SH-SY5Y (cell line): ENCODE results near the gene IRF7.

Source experiments
- GATA2 ChIP-seq: IDR thresholded peaks from 2 replicates; pipeline ENCODE4 v1.6.1; 2011; ENCODE audit warnings: mild to moderate bottlenecking, low read depth, low read length
- GATA3 ChIP-seq: IDR thresholded peaks from 2 replicates; pipeline ENCODE4 v1.6.1; 2011; ENCODE audit warnings: low read depth, mild to moderate bottlenecking, low read length, moderate library complexity

DNA sequence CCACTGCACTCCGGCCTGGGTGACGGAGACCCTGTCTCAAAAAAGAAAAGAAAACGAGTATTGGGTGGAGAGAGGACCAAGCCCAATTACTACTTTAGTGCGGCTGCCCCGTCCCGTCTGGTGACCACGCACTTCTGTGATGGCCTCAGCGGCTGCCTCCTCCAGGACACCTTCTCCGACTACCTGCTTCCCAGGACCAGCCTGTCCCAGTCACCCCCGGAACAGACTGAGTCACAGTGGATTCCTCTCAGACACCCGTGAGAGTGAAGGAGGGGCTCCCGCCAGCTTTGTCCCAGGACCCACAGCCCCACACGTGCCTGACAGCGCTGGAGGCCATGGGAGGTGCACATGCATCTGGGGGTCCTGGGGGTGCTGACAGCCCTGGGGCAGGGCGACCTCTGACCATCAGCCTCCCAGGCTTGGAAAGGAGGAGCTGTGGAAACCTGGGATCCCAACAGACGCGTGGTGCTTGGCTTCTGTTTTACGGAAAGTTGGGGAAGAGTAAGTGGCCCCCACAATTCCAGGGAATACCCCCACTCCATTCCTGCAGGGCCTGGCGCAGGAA, 26.1 kb upstream of the IRF7 start:
- TF ChIP-seq GATA3, result no peak
- no peak for TF ChIP-seq GATA2
